ENCODE data around the gene SAMD4A. TPM values are rescaled to one million over a fixed set of nuclear protein-coding genes. Genes with fewer than 3 reads are reported as not detected.
"Not testable (repeated sequence)": the region's sequence is repeated elsewhere in the genome, so short reads cannot be mapped to it uniquely, and the experiment has no call there.

SAMD4A gene
- total and polyA plus RNA-seq, 2 of the 4 experiments (the other 2 are of a cell fraction) = 22.9 to 38.2 TPM

- H3K14ac ChIP-seq (replicated peaks; ENCODE audit: low read depth, low read length); CTCF ChIA-PET; H3K23ac ChIP-seq (ENCODE audit: low read depth, low read length); H2AK5ac ChIP-seq (ENCODE audit: low read depth, low read length); H3K9me1 ChIP-seq (ENCODE audit: insufficient read depth, low read length); intact Hi-C loops (cut with micrococcal nuclease); H3K4me2 ChIP-seq (ENCODE audit: low read depth, low read length); H3K9me3 ChIP-seq (ENCODE audit: control insufficient read depth, insufficient read depth, low read length); H3K36me3 ChIP-seq (ENCODE audit: control insufficient read depth, insufficient read depth, low read length); H4K5ac ChIP-seq (ENCODE audit: low read depth, low read length); H3K27ac ChIP-seq (ENCODE audit: insufficient read depth, low read length); H4K91ac ChIP-seq (ENCODE audit: insufficient read depth, low read depth, low read length); H2BK5ac ChIP-seq (ENCODE audit: low read depth, low read length, poor library complexity, severe bottlenecking); H3K56ac ChIP-seq (ENCODE audit: extremely low read depth, insufficient read depth, low read length); H4K8ac ChIP-seq (ENCODE audit: low read depth in 2 of 2, low read length in 2 of 2); H3K9ac ChIP-seq (ENCODE audit: low read depth, low read length); H2AFZ ChIP-seq (replicated peaks; ENCODE audit: low read length, poor library complexity); H3K4ac ChIP-seq (ENCODE audit: low read depth, low read length); BruUV-seq (replicated peaks); H2BK15ac ChIP-seq (ENCODE audit: low read depth, low read length); H3K4me3 ChIP-seq (ENCODE audit: insufficient read depth, low read depth, low read length); H2BK120ac ChIP-seq (ENCODE audit: low read depth, low read length); H3K18ac ChIP-seq (ENCODE audit: low read depth, low read length); DNase-seq; ATAC-seq (ENCODE audit: low read depth); H2AK9ac ChIP-seq (replicated peaks; ENCODE audit: low read depth, low read length, poor library complexity); H3K27me3 ChIP-seq (ENCODE audit: control insufficient read depth, insufficient read depth, low read length); dilution Hi-C loops (cut with HindIII; ENCODE audit: low sequenced_read_pairs, unreplicated experiment); POLR2A ChIA-PET (ENCODE audit: unreplicated experiment); H2BK20ac ChIP-seq (ENCODE audit: low read depth, low read length); H4K20me1 ChIP-seq (ENCODE audit: insufficient read depth, low read length); H3K79me1 ChIP-seq (ENCODE audit: low read depth in 1 of 2, low read length in 2 of 2): not testable (repeated sequence)
- WGBS, 2 experiments (ENCODE audit: extremely low coverage in 2 of 2, insufficient read length in 1 of 2) = no CpG with 5 or more reads among the region's 2 CpGs
- H3K4me1 ChIP-seq (ENCODE audit: control insufficient read depth, insufficient read depth, low read length) = peaks cover 12% of the 10 kb centered on the region
- in situ Hi-C loops (cut with MboI; ENCODE audit: low sequenced_read_pairs) = loop anchor here (10.0 kb wide), 1 partner anchor 247 kb away; no protein-coding TSS in a partner anchor
Observed at GRCh38 chr14:54801482-54801881, 234.6 kb downstream of the SAMD4A start.
